K562 (cell line): ENCODE measurements around the gene SRPRA. TPM values are rescaled to one million over a fixed set of nuclear protein-coding genes. Genes with fewer than 3 reads are reported as not detected.

Experiments
- ATAC-seq: fragments of 200-7000 bp; cut with Tn5 transposase; 3 replicates; pipeline ENCODE4 v1.9.1; 2020; ENCODE audit warnings: moderate library complexity
- BruUV-seq: library from RNA; stranded (reverse); fragments of 400-500 nt; replicated peaks from 2 replicates; lab custom pipeline; 2021; lab: Mats Ljungman, UMichigan
- CTCF ChIA-PET: fragments of 300-600 bp; formaldehyde crosslinking; extraction: SDS; loops from one replicate; lab custom pipeline; 2021; ENCODE audit warnings: low intra/inter-chr PET ratio; lab: Yijun Ruan, JAX
- POLR2A ChIA-PET: fragments of 300-600, 350-650 bp; sonication (Branson Sonifier 250); formaldehyde crosslinking; extraction: SDS; loops from one replicate; lab custom pipeline; 2021; ENCODE audit warnings: antibody characterized with exemption, inconsistent platforms; lab: Yijun Ruan, JAX
- DNase-seq, 4 experiments: peaks; one replicate each; pipeline versions ENCODE4 v3.0.0 to v3.0.0-alpha.2; 2011 to 2018; ENCODE audit warnings: low spot score in 3 of 4, mixed read lengths in 3 of 4; ENCODE audit errors: extremely low read depth in 1 of 4
- FAIRE-seq: peaks from 2 replicates; lab custom pipeline; 2011; peaks lifted over from hg19 to GRCh38; lab: Jason Lieb, UNC
- H2AFZ ChIP-seq: 2 replicates; pipeline ENCODE4 v1.6.0; 2011; ENCODE audit warnings: low read depth, low read length, control low read depth, inconsistent platforms
- H3K27ac ChIP-seq: fragments of 200-600 bp; 3 replicates; pipeline ENCODE4 v1.8.0; 2011; ENCODE audit warnings: low read depth, mild to moderate bottlenecking, control low read depth, inconsistent platforms, low read length, moderate library complexity, mixed read lengths; ENCODE audit errors: extremely low read depth
- H3K27me3 ChIP-seq, 2 experiments: fragments of 300-600 bp in 1 of 2; 2 replicates in 1 of 2; 3 replicates in 1 of 2; pipeline versions ENCODE4 v1.6.0 to v1.8.0; 2011; ENCODE audit warnings: inconsistent platforms in 2 of 2, low read length in 2 of 2, mild to moderate bottlenecking in 1 of 2, mixed read lengths in 1 of 2, moderate library complexity in 1 of 2; ENCODE audit not compliant: control insufficient read depth in 2 of 2, insufficient read depth in 2 of 2
- H3K36me3 ChIP-seq: fragments of 300-600 bp; 3 replicates; pipeline ENCODE4 v1.8.0; 2011; ENCODE audit warnings: mild to moderate bottlenecking, low read length, inconsistent platforms; ENCODE audit not compliant: control insufficient read depth, insufficient read depth
- H3K4me1 ChIP-seq, 2 experiments: fragments of 200-600 bp in 1 of 2; replicated peaks in 1 of 2; 2 replicates in 1 of 2; 3 replicates in 1 of 2; pipeline versions ENCODE4 v1.5.1 to v1.8.0; 2011; ENCODE audit warnings: inconsistent platforms in 2 of 2, low read length in 2 of 2, mild to moderate bottlenecking in 1 of 2, mixed read lengths in 1 of 2, moderate library complexity in 1 of 2; ENCODE audit not compliant: control insufficient read depth in 2 of 2, insufficient read depth in 2 of 2
- H3K4me2 ChIP-seq: 2 replicates; pipeline ENCODE4 v1.6.1; 2011; ENCODE audit warnings: low read length, control low read depth, inconsistent platforms, mixed read lengths; ENCODE audit not compliant: insufficient read depth
- H3K4me3 ChIP-seq: fragments of 200-600 bp; sonication (generic), shearing (Covaris generic); 2 replicates; pipeline ENCODE4 v1.5.1; 2016; ENCODE audit warnings: control low read depth, inconsistent platforms
- H3K79me2 ChIP-seq: fragments of 200-600 bp; 3 replicates; pipeline ENCODE4 v1.8.0; 2011; ENCODE audit warnings: low read length, inconsistent platforms; ENCODE audit not compliant: control insufficient read depth, insufficient read depth
- H3K9ac ChIP-seq, 2 experiments: 2 replicates each; pipeline versions ENCODE4 v1.6.0 to v1.6.1; 2011; ENCODE audit warnings: low read depth in 2 of 2, low read length in 2 of 2, control low read depth in 1 of 2, inconsistent platforms in 1 of 2, mild to moderate bottlenecking in 1 of 2, mixed read lengths in 1 of 2; ENCODE audit not compliant: insufficient read depth in 1 of 2
- H3K9me1 ChIP-seq: one replicate; pipeline ENCODE4 v1.6.0; 2011; ENCODE audit warnings: inconsistent platforms, mild to moderate bottlenecking, low read length, moderate library complexity; ENCODE audit not compliant: control insufficient read depth, insufficient read depth
- H3K9me3 ChIP-seq: replicated peaks from 2 replicates; pipeline ENCODE4 v1.5.1; 2011; ENCODE audit warnings: low read depth, low read length, inconsistent platforms; ENCODE audit not compliant: control insufficient read depth, insufficient read depth
- H4K20me1 ChIP-seq: replicated peaks from 2 replicates; pipeline ENCODE4 v1.6.1; 2011; ENCODE audit warnings: low read length, inconsistent platforms, mixed read lengths; ENCODE audit not compliant: control insufficient read depth, insufficient read depth
- CSDE1 ChIP-seq, 2 experiments: fragments of 450-650 bp; IDR thresholded peaks; 2 replicates each; pipeline ENCODE4 v1.6.1; 2016; ENCODE audit warnings: mild to moderate bottlenecking in 1 of 2
- HMGXB4 ChIP-seq: sonication (generic); formaldehyde crosslinking; IDR thresholded peaks from 2 replicates; pipeline ENCODE4 v1.8.1; 2023; ENCODE audit warnings: mild to moderate bottlenecking, missing genetic modification reagents
- KAT7 ChIP-seq: sonication (generic); formaldehyde crosslinking; IDR thresholded peaks from 2 replicates; pipeline ENCODE4 v1.8.0; 2022; ENCODE audit warnings: missing genetic modification reagents, mild to moderate bottlenecking, borderline replicate concordance
- MAFF ChIP-seq: IDR thresholded peaks from 2 replicates; pipeline ENCODE4 v1.6.1; 2012; ENCODE audit warnings: low read length, improper control_type of control experiment
- NCOA6 ChIP-seq: fragments of 450-650 bp; IDR thresholded peaks from 2 replicates; pipeline ENCODE4 v1.6.1; 2017; ENCODE audit warnings: mild to moderate bottlenecking
- POLR3G ChIP-seq: IDR thresholded peaks from 2 replicates; pipeline ENCODE4 v1.6.1; 2011; ENCODE audit not compliant: insufficient read length, insufficient replicate concordance; ENCODE audit errors: extremely low read depth
- RBM15 ChIP-seq: fragments of 200-400 bp; formaldehyde crosslinking; IDR thresholded peaks from 2 replicates; pipeline ENCODE4 v1.6.1; 2018; ENCODE audit warnings: mild to moderate bottlenecking, low read length, moderate library complexity; ENCODE audit not compliant: insufficient read depth
- TFAM ChIP-seq: fragments of 250-450 bp; sonication (Bioruptor Pico); conservative IDR thresholded peaks from 2 replicates; pipeline ENCODE4 v1.5.0; 2021; ENCODE audit warnings: mild to moderate bottlenecking, moderate library complexity
- ZBTB7A ChIP-seq: IDR thresholded peaks from 2 replicates; pipeline ENCODE4 v1.6.1; 2011; ENCODE audit warnings: low read depth, mild to moderate bottlenecking, low read length, moderate library complexity, borderline replicate concordance; ENCODE audit not compliant: control insufficient read depth
- ZFP91 ChIP-seq: sonication (generic); formaldehyde crosslinking; IDR thresholded peaks from 2 replicates; pipeline ENCODE4 v1.8.0; 2022; ENCODE audit warnings: mild to moderate bottlenecking, missing genetic modification reagents
- ZNF133 ChIP-seq: fragments of 250-450 bp; sonication (Bioruptor Pico); IDR thresholded peaks from 2 replicates; pipeline ENCODE4 v1.4.0; 2020; ENCODE audit warnings: mild to moderate bottlenecking
- ZNF3 ChIP-seq: fragments of 250-450 bp; sonication (Bioruptor Pico); IDR thresholded peaks from 2 replicates; pipeline ENCODE4 v1.5.0; 2021; ENCODE audit warnings: mild to moderate bottlenecking, moderate library complexity
- ZNF445 ChIP-seq: fragments of 250-450 bp; sonication (Bioruptor Pico); IDR thresholded peaks from 2 replicates; pipeline ENCODE4 v1.4.0; 2020; ENCODE audit warnings: low read depth, mild to moderate bottlenecking, moderate library complexity
- ZNF655 ChIP-seq: fragments of 250-450 bp; sonication (Bioruptor Pico); IDR thresholded peaks from 2 replicates; pipeline ENCODE4 v1.5.0; 2021
- WGBS: fragments of 100-300 bp; shearing (Covaris generic); methylation state at CpG from one replicate; pipeline ENCODE4 v1.1.6; 2016; ENCODE audit warnings: low coverage, mixed read lengths; ENCODE audit not compliant: insufficient coverage; ENCODE audit errors: missing lambda C conversion rate; 5-methylcytosine and 5-hydroxymethylcytosine counted together
- in situ Hi-C: fragments of 300-500 bp; cut with MboI; formaldehyde crosslinking; loops from 4 replicates; pipeline ENCODE4 v1.15.0; 2018; ENCODE audit warnings: inconsistent platforms, mixed read lengths
- intact Hi-C: fragments of 100-400 bp; cut with micrococcal nuclease; formaldehyde crosslinking; loops from 2 replicates; pipeline ENCODE4 v1.14.2; 2022
- polyA plus RNA-seq, 8 experiments: library from polyadenylated mRNA; depleted of rRNA in 4 of 8; stranded (reverse) in 5 of 8; unstranded in 3 of 8; fragments of >200 nt; fragmentation: Nextera tagmentation in 2 of 8; fragmentation: Illumina TruSeq in 1 of 8; extraction: Ambion mirVana in 2 of 8; extraction: Trizol in 1 of 8; gene quantifications; 2 replicates each; pipeline versions ENCODE4 v1.2.1 to v1.2.3, GENCODE V29; 2011 to 2014; ENCODE audit warnings: inconsistent platforms in 1 of 8, missing spikeins in 1 of 8
- total RNA-seq, 7 experiments: library from RNA; depleted of rRNA in 6 of 7; stranded (reverse); fragments of >200 nt in 6 of 7; fragmentation: Illumina TruSeq in 2 of 7; extraction: Trizol in 2 of 7; gene quantifications; 2 replicates each; pipeline versions ENCODE4 v1.2.1 to v1.2.3, GENCODE V29; 2011 to 2021; ENCODE audit warnings: low replicate concordance in 1 of 7

The SRPRA gene
- total and polyA plus RNA-seq, 9 of the 15 experiments (the other 6 are each of a cell fraction or from before 2014, with no cell fraction given) = 33.5 to 124 (median 80.0) TPM

GRCh38 chr11:126305699-126306098 lies 37.0 kb upstream of the SRPRA start:
- Histone ChIP-seq H3K36me3 (peaks cover 8% of the 10 kb centered on the region; the same call in 2 of the 3 replicates), H3K27me3 (no peaks in the 10 kb centered on the region; a peak in 1 of 5 replicates), H3K4me1 (peaks cover 4 to 11% of the 10 kb centered on the region in 2 experiments; a peak in 3 of 5 replicates), H3K9me1 (no peaks in the 10 kb centered on the region), H2AFZ (no peak overlapping the region), H3K4me3 (no peak overlapping the region), H3K9ac (no peak overlapping the region), H4K20me1 (no peaks in the 10 kb centered on the region; the same call in 1 of the 2 replicates), H3K9me3 (no peaks in the 10 kb centered on the region), H3K79me2 (peaks cover 12% of the 10 kb centered on the region; the same call in 2 of the 3 replicates), H3K27ac (no peak overlapping the region), H3K4me2 (no peak overlapping the region)
- DNase-seq (no peak), FAIRE-seq (no peak), ATAC-seq (no peak)
- BruUV-seq = no TSS peak
- POLR2A ChIA-PET = interaction anchor here (0.6 kb wide), 1 partner anchor 184 kb away, joined by 3 read pairs; no protein-coding TSS in a partner anchor
- TF ChIP-seq MAFF = no peak
- no peak for TF ChIP-seq CSDE1 (IDR thresholded peaks at IDR 0.05)
- TF ChIP-seq ZFP91 (CRISPR knock-in tag) = no peak
- no peak for TF ChIP-seq ZNF445
- TF ChIP-seq NCOA6 = no peak
- TF ChIP-seq HMGXB4 (CRISPR knock-in tag) = no peak
- no peak for TF ChIP-seq RBM15
- no peak for TF ChIP-seq ZNF655 (CRISPR knock-in tag)
- TF ChIP-seq TFAM = no peak
- TF ChIP-seq POLR3G = no peak
- no peak for TF ChIP-seq KAT7 (CRISPR knock-in tag)
- TF ChIP-seq ZBTB7A = no peak
- TF ChIP-seq ZNF133 = no peak
- no peak for TF ChIP-seq ZNF3 (CRISPR knock-in tag)
- intact Hi-C loops (loop anchor here (5.0 kb wide), 2 partner anchors 383 to 412 kb away; no protein-coding TSS in a partner anchor), in situ Hi-C loops (loop anchor here (25.0 kb wide), 2 partner anchors 107 to 682 kb away; no protein-coding TSS in a partner anchor)
- CTCF ChIA-PET = no interaction called here
- WGBS = 92% methylated on average over 4 of the region's 4 CpGs
